Neural cell (in vitro differentiated cells): ENCODE measurements around the gene CPA3.

ENCODE experiments used
- CTCF ChIP-seq: fragments of 450-650 bp; IDR thresholded peaks from 2 replicates; pipeline ENCODE4 v1.5.1; 2014; ENCODE audit warnings: antibody characterized with exemption, mild to moderate bottlenecking, moderate library complexity; ENCODE audit not compliant: poor library complexity, severe bottlenecking
- EZH2 ChIP-seq: fragments of 200-600, 300-800 bp; shearing (Covaris generic), sonication (generic); IDR thresholded peaks from 2 replicates; pipeline ENCODE4 v1.6.1; 2014; ENCODE audit warnings: antibody characterized with exemption, low read length, borderline replicate concordance, mild to moderate bottlenecking; ENCODE audit not compliant: insufficient read depth, poor library complexity, severe bottlenecking
- POLR2AphosphoS5 ChIP-seq: IDR thresholded peaks from 2 replicates; pipeline ENCODE4 v1.6.1; 2012

DNA sequence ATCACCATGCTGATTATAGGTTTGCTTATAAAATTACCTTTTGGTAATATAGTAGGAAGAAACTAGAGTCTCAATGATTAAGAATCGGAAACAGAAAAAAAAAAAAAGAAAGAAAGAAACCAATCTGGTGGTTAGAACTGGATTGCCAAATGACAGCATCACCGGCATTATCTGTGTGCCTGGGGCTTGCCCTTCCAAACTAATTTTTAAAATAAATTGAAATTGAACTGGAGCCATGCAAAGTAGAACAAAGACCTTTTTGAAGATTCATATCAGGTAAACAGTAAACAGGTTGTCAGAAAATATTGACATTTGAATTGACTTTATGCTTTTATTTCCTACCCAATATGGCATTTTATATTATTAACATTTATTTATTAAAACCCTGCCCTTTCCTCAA, 48.7 kb upstream of the CPA3 start:
- TF ChIP-seq POLR2AphosphoS5 (no peak), EZH2 (no peak), CTCF (no peak)
